GM21576 (cell line): ENCODE results near the gene AKR7A2.

Experiments used
- ATAC-seq: cut with Tn5 transposase; IDR thresholded peaks from one replicate; pipeline ENCODE4 v1.9.1; 2021; ENCODE audit warnings: mild to moderate bottlenecking, moderate library complexity; ENCODE audit not compliant: unreplicated experiment

The AKR7A2 gene

DNA sequence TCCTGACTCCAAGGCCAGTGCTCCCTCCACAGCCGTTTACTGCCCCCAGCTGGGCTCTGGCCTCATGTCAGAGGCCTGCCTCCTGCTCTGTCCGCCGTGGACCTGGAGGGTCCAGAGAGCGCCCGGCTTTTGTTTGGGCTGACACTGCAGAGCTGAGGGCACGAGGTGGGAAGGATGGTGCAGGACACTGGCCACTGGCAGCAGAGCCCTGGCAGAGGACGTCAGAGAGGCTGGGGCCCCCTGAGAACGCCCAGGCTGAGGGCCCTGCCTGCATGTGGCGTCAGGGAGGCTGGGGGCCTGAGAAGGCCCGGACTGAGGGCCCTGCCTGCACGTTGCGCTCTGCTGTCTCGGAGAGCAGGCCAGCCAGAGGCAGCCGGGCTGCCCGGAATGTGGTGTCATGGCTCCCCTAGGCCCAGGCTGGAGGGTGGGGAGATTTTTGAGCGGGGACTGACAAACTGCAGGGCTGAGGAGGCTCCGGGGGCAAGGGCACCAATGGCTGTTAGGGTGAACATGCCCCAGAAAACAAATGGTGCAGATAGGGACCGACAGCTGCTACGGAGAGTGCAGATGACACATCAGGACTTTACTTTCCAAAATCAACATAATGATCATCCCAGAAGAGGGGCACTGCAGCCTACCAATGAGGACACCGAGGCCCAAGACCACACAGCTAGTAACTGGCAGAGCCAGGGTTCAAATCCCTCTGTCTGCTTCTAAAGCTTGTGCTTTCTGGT, 31.8 kb upstream of the AKR7A2 start:
- ATAC-seq = no peak

DNA sequence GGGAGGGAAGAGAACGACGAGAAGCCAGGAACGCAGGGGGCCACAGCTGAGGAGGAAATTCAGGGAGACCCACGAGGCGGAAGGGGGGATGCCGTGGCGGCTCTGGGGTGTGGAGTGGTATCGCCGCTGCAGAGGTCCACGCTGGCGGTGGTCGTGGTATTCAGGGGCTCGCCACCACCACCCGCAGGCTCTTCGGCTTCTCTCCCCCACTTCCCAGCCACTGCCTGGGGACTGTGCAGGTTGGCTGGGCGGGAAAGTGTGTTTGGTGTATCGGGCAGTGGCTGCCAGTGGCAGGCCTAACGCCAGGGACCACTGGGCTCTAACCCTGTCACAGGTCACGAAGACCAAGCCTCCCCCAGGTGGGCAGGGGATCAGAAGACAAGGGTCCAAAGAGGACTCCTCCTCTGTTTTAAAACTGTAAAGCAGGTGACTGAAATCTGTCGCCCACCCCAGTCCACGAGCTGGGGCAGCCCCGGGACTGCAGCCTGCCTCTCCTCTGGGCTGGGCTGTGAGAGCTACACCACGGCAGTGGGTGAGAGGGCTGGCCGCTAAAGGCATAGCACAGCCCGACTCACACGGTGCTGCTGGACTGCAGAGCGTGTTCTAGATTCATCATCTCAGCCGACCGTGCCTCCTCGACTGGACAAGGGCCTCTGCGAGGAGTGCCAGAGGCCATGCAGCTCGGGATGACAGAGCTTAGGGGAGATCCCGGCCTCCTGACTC, 31.1 kb upstream of the AKR7A2 start:
- no peak for ATAC-seq

GRCh38 chr1:19342062-19342750, 30.3 kb upstream of the AKR7A2 start:
- ATAC-seq = no peak

DNA sequence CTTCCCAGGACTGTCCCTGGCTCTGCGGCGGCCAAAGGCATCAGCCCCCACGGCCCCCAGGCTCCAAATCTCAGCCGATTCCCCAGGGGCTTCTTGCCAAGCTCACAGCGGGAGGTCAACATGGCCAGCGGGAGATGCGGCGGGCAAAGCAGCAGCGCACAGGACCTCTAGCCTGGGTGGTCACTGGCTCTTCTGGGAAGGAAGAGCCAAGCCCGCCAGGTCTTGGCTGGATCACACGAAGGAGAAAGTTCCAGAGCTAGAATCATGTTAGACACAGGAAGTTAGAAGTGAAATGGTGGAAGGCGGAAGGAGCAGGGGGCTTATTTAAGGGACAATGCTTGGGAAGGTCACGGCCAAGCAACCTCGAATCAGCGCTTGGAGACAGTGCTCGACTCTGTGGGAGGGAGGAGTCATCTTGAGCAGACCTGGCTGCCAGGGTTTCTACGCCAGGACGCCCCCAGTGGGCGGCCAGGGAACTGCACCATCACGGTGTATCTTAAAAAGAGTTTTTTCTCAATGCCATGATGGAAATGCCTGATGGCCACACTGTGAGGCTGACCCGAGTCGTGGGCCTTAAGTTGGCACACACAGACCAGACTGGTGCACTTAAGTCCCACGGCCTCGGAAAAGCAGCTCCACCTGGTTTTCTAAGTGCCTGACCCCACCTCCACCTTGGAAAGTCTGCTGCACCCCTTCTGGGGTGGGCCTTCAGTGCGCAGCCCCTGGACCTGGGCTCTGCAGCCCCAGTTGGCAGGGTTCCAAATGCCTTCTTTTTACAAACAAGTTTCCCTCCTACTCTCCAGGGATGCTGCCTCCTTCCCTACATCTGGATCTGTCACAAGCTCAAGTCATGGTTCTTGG, 29.5 kb upstream of the AKR7A2 start:
- no peak for ATAC-seq

- ATAC-seq = no peak
Observed at GRCh38 chr1:19340387-19340937, 28.5 kb upstream of the AKR7A2 start.

DNA sequence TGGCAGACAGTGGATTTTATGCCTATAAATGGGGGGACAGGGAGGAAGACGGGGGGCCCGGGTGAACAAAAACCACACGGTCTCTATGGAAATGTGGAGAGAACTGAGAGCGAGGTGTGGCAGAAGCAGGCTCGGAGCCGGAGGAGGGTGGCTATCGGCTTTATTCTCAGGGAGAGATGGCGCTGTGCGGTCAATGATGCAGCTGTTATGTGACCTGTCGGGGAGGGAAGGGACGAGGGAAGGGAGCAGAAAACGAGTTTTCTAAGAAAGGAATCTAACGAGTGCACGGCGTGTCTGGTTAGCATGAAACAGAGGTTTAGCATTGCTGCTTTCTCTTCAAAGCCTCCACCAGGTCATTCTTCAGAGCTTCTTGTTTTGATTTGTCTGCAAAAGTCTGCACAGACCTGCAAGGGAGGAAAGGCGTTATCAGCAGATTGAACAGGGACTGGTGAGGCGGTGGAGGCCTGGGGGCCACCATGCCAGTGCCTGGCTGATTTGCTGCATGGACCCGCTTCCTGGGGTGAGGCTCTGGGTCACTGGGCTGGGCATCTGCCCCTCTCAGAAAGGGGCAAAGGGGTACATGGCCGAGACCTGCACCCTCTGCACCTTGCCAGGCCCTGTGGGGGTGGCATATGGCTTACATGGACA, 27.4 kb upstream of the AKR7A2 start:
- ATAC-seq = no peak

- ATAC-seq = no peak
Observed at GRCh38 chr1:19338323-19338762, 26.4 kb upstream of the AKR7A2 start.

DNA sequence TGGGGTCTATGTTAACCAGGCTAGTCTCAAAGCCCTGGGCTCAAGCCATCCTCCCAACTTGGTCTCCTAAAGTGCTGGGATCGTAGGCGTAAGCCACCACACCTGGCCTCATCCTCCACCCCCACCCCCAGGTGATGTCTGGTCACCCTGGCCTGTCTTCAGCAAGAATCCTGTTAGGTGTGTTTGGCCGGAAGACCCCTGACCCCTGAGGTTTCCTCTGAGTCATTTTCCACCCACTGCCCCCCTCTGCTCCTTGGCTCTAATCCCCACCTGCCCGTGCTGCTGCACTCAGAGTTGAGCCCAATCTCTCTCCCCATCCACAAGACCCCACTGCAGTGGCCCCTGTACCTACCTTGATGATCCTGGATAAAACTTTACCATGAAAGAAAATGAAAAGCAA, 25.3 kb upstream of the AKR7A2 start:
- ATAC-seq = no peak

GRCh38 chr1:19336543-19336942, 24.6 kb upstream of the AKR7A2 start:
- no peak for ATAC-seq

DNA sequence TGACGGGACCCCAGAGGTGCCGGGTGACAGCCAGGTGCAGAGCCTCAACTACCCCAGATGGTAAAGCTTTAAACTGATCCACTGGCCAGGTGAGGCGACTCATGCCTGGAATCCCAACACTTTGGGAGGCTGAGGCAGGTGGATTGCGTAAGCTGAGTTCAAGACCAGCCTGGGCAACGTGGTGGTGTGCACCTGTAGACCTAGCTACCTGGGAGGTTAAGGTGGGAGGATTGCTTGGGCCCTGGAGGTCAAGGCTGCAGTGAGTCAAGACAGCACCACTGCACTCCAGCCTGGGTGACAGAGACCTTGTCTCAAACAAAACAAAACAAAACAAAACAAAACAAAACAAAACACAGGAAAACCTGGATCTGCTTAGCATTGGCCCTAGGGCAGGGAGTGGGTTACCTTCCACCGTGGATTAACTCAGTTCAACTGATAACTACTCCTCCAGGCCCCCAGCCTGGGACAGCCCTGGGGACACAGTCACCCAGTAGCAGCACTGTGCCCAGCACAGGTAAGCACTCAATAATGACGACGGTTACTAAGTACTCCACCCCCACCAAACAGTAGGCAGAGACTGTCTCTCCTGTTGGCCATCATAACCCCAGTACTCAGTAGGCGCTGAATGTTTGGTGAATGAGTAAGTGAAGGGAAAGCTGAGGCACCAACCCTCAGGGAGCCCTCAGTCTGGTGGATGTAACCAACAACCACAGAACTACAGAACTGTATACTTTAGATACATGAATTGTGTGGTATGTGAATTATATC, 21.8 kb upstream of the AKR7A2 start:
- ATAC-seq = no peak

DNA sequence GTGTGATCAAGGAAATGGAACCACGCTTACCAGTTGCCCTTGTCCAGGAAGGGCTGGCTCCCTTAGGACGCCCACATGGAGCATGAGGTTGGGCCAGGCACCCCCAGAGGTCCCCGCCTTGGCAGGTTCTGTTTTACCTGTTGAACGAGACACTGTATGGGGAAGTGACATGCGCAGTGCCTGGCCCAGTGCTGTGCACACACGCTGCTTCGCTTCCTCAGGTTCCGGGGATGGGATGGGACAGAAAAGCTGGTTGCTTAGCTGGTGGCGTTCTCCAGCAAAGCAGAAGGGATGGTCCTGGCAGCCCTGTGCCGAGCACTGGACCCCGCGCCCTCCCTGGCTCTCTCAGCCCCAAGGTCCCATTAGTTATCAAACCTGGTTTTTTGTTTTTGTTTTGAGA, 20.9 kb upstream of the AKR7A2 start:
- ATAC-seq = no peak

DNA sequence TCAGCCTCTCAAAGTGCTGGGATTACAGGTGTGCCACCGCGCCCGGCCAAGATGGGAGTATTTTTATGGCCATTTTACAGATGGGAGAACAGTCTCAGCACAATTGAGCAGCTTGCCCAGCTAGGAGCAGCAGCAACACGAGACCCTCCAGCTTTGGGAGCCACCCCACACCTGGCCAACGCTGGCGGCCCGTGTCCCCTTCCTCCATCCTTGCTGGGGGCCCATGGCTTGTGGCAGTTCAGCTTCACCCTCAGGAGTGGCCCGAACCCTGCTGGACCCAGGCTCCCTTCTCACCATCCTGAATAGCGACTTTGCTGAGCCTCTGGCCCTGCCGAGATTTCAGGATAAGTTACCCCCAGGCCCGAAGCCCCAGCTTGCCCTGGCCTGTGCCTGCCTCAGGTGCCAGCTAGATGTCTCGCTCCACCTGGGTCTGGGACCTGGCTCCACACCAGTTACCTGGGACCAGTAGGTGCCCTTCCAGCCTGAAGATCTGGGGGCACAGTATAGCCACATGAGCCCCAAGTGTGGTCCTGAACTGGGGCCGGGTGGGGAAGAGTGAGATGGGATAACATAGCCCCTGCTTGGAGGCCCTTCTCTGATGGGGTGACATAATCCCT, 19.4 kb upstream of the AKR7A2 start:
- ATAC-seq = no peak

GRCh38 chr1:19330449-19331135, 18.6 kb upstream of the AKR7A2 start:
- ATAC-seq = no peak

DNA sequence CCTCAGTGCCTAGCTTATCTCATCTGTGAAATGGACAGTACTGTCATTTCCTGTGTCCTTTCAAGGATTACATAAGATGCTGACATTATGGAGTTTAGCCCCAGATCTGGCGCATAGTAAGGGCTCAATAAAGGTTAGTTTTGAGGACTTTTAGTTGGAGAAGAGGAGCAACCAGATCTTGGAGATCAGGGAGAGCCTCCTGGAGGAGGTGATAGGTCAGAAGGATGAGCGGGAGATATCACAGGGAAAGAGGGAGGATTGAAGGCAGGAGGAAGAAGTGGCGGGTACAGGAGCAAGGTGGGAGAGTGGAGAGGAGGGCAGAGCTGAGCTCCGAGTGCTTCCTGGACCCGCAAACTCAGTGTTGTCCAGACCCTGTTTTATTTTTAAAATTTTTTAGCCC, 17.7 kb upstream of the AKR7A2 start:
- no peak for ATAC-seq

DNA sequence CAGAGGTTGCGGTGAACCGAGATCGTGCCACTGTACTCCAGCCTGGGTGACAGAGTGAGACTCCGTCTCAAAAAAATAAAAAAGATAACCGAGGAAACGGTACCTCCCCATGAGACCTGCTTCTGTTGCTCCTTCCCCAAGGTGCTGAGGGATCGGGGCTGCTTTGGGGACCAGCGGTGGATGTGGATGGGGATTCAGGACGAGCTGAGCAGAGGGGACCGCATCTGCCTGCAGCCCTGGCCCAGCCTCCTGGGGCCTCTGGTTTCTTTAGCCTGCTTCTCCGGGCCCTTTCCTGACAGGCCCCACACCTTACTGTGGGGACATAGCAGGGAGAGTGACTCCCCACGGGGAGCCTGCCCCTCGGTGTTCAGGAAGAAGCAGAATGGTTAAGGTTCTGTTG, 17.2 kb upstream of the AKR7A2 start:
- ATAC-seq = no peak

DNA sequence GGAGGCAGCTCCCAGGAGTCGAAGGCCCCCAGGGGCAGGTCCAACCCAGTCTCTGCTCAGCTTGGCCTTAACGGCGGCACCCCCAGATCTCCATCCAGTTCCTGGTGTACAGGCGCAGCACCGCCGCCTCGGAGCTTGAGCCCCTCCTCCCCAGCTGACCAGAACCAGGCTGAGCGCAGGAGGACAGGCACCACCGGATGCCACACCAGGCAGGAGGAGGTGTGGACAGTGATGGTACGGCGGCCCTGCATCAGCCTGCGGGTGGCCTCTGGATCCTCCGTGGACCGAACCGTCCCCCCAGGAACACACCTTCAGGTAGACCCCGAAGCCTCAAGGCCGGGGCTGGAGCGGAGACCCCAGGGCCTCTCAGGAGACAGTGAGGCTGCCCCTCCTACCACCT, 16.5 kb upstream of the AKR7A2 start:
- ATAC-seq = no peak

- no peak for ATAC-seq
Observed at GRCh38 chr1:19327736-19328135, 15.8 kb upstream of the AKR7A2 start.

GRCh38 chr1:19327301-19327700, 15.4 kb upstream of the AKR7A2 start:
- no peak for ATAC-seq

- no peak for ATAC-seq
Observed at GRCh38 chr1:19326748-19327065, 14.8 kb upstream of the AKR7A2 start.
